ENCODE data around the gene PCNX2.

PCNX2 gene

GRCh38 chr1:232974971-232975370, 320.6 kb downstream of the PCNX2 start:
- TF ChIP-seq ZFX (IDR thresholded peaks at IDR 0.05; ENCODE audit: borderline replicate concordance): no peak
- TF ChIP-seq, protein P1, sequence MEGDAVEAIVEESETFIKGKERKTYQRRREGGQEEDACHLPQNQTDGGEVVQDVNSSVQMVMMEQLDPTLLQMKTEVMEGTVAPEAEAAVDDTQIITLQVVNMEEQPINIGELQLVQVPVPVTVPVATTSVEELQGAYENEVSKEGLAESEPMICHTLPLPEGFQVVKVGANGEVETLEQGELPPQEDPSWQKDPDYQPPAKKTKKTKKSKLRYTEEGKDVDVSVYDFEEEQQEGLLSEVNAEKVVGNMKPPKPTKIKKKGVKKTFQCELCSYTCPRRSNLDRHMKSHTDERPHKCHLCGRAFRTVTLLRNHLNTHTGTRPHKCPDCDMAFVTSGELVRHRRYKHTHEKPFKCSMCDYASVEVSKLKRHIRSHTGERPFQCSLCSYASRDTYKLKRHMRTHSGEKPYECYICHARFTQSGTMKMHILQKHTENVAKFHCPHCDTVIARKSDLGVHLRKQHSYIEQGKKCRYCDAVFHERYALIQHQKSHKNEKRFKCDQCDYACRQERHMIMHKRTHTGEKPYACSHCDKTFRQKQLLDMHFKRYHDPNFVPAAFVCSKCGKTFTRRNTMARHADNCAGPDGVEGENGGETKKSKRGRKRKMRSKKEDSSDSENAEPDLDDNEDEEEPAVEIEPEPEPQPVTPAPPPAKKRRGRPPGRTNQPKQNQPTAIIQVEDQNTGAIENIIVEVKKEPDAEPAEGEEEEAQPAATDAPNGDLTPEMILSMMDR (IDR thresholded peaks at IDR 0.05): no peak
- no peak overlapping the region for H3K27ac ChIP-seq

- H3K27ac ChIP-seq: no peak overlapping the region
- no peak for TF ChIP-seq ZFX (IDR thresholded peaks at IDR 0.05; ENCODE audit: borderline replicate concordance)
- TF ChIP-seq, protein P1 (IDR thresholded peaks at IDR 0.05): no peak
These were observed 321.6 kb downstream of the PCNX2 start for GRCh38 chr1:232973652-232974611.

DNA sequence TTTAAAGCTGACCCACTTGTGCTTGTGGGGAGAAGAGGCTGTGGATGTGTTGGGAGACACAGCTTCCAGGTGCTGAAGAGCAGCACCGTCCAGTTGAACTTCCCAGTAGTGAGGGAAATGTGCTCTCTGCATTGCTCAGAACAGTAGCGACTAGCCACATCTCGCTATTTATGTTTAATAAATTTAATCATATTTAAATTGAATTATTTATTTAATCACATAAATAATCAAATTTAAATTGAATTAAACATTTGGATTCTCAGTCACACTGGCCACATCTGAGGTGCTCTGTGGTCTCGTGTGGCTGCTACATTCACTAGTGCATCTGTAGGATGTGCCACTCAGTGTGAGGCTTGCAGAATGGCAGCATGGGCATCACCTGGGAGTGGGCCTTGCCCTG, 325.0 kb downstream of the PCNX2 start:
- TF ChIP-seq, protein P1 (IDR thresholded peaks at IDR 0.05): no peak
- TF ChIP-seq ZFX (IDR thresholded peaks at IDR 0.05; ENCODE audit: borderline replicate concordance): no peak
- H3K27ac ChIP-seq: no peak overlapping the region

DNA sequence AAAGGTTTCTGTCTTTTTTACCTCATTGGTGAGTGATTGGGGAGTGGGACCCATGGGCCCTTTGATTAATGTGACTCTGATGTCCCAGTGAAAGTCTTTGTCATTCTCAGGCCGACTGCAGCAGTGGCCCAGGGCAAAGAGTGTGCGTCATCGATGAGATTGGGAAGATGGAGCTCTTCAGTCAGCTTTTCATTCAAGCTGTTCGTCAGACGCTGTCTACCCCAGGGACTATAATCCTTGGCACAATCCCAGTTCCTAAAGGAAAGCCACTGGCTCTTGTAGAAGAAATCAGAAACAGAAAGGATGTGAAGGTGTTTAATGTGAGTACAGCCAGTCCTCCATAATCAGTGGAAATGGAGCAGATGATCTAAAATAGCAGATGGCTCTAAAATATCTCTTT, 325.7 kb downstream of the PCNX2 start:
- TF ChIP-seq ZFX (IDR thresholded peaks at IDR 0.05; ENCODE audit: borderline replicate concordance): no peak
- TF ChIP-seq, protein P1 (IDR thresholded peaks at IDR 0.05): no peak
- H3K27ac ChIP-seq: no peak overlapping the region

DNA sequence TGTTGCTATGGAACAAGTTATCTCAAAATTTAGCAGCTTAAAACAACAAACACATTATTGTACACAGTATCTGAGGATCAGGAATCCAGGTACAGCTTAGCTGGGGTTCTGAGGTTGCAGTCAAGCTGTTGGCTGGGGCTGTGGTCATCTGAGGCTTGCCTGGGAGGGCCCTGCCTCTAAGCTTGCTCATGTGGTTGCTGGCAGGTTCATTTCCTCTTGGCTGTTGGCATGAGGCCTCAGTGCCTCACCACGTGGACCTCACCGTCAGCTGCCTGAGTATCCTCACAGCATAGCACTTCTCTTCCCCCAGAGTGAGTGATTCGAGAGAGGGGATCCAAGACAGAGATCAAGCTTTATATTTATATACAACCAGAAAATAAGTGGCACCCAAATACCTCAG, 326.6 kb downstream of the PCNX2 start:
- TF ChIP-seq, protein P1 (IDR thresholded peaks at IDR 0.05): no peak
- no peak for TF ChIP-seq ZFX (IDR thresholded peaks at IDR 0.05; ENCODE audit: borderline replicate concordance)
- H3K27ac ChIP-seq: no peak overlapping the region

DNA sequence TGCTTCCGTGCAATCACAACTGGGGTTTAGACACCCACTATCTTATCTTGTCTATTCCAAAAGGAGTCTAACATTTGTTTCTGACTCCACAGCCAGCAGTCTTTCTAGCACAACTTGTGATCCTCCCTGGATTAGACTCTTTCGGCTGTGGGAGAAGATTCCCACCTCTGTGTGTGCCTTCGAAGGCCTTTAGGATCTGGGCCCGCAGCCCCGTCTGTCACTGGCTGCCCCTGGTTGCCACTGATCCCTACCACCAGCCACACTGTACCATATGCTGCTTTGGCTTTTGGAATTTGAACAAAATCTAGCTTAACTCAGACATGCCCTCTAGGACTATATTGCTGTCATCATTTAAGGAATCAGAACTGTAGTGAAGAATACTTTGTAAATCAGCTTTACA, 327.1 kb downstream of the PCNX2 start:
- no peak overlapping the region for H3K27ac ChIP-seq
- TF ChIP-seq, protein P1 (IDR thresholded peaks at IDR 0.05): no peak
- no peak for TF ChIP-seq ZFX (IDR thresholded peaks at IDR 0.05; ENCODE audit: borderline replicate concordance)

DNA sequence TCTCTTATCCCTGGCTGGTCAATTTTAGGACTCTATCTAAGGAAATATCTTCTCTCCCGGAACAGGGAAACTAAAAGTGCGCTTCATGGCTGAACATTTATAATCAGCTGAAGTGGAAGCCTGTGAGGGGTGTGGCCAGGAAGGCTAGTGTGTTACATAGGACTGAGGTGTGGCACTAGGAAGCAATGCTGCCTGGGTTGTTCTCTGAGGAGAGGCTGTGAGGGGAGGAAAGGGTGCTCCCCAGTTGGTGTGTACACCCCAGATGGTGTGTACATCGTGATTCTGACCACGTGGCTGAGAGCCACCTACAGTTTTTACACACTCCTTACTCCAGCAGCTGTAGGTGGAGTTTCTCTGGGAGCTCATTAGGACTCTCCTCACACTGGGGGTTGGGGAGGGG, 328.9 kb downstream of the PCNX2 start:
- no peak for TF ChIP-seq ZFX (IDR thresholded peaks at IDR 0.05; ENCODE audit: borderline replicate concordance)
- TF ChIP-seq, protein P1 (IDR thresholded peaks at IDR 0.05): no peak
- H3K27ac ChIP-seq: no peak overlapping the region

All from 22Rv1 (cell line).